ENCODE data around the gene PDGFB. TPM values are rescaled to one million over a fixed set of nuclear protein-coding genes. Genes with fewer than 3 reads are reported as not detected.

Gene PDGFB
- total RNA-seq, 1 experiment from 2014 or later, result 13.1 TPM

DNA sequence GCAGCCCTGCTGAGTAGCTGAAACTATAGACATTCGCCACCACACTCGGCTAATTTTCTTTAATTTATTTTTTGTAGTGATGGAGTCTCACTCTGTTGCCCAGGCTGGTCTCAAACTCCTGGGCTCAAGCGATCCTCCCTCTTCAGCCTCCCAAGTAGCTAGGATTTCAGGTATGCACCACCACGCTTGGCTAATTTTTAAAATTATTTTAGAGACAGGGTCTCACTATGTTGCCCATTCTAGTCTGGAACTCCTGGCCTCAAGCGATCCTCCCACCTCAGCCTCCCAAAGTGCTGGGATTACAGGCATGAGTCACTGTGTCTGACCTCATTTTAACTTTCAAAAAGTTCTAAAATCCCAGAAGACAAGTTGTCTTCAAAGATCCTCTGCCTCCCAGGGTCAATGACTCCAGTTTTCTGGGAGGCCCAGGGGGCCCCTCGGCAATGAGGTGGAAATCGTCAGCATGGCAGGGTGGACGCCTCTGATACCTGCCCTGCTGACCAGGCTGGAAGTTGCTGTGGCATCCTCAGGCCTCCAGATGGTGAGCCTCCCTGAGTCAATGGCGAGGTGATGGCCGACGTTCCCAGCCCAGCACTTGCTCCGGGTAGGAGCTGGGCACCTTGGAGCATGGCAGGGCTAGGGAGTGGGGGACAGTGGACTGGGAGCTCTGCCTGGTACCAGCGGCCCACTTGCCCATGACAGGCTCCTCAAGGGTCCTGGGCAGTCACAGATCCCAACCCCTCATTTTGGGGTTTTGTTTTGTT lies 43.5 kb upstream of the PDGFB start:
- no TSS peak for BruUV-seq (replicated peaks)
- Histone ChIP-seq H3K4me1 (ENCODE audit: control insufficient read depth in 1 of 2, insufficient read depth in 2 of 2, low read length in 2 of 2) (peaks cover 37 to 53% of the 10 kb centered on the region in 2 experiments), H2AFZ (ENCODE audit: low read depth, low read length, poor library complexity, severe bottlenecking) (no peak overlapping the region), H3K4me2 (ENCODE audit: low read length) (no peak overlapping the region), H4K20me1 (ENCODE audit: insufficient read depth) (no peaks in the 10 kb centered on the region), H3K36me3 (ENCODE audit: control insufficient read depth in 1 of 2, insufficient read depth in 2 of 2, low read length in 2 of 2) (no peaks in the 10 kb centered on the region), H3K79me2 (ENCODE audit: insufficient read depth, low read length) (no peaks in the 10 kb centered on the region), H3K9me3 (ENCODE audit: control insufficient read depth in 1 of 2, insufficient read depth in 1 of 2, low read depth in 1 of 2, low read length in 2 of 2) (peaks cover 0 to 11% of the 10 kb centered on the region in 2 experiments; a peak in 1 of 4 replicates), H3K9me2 (ENCODE audit: insufficient read depth) (no peaks in the 10 kb centered on the region), H3K27ac (ENCODE audit: low read depth, low read length) (no peak overlapping the region), H3K4me3 (replicated peaks in 1 of 2; ENCODE audit: low read depth in 1 of 2, low read length in 2 of 2) (no peak overlapping the region), H3K27me3 (ENCODE audit: insufficient read depth, low read length) (no peaks in the 10 kb centered on the region), H3K9ac (ENCODE audit: low read length) (no peak overlapping the region)
- ChIA-PET POLR2A (no interaction called here), RAD21 (ENCODE audit: low non-redundant PET in 1 of 2, low total read pairs in 2 of 2, uncharacterized antibody in 2 of 2, unreplicated experiment in 2 of 2) (interaction anchor here in 1 of 2 experiments (0.7 kb wide), 1 partner anchor 153 kb away, joined by 3 read pairs; no protein-coding TSS in a partner anchor), CTCF (no interaction called here)
- no peak for DNase-seq (ENCODE audit: low read depth, low spot score)
- intact Hi-C loops (cut with micrococcal nuclease), result no loop called here
- ATAC-seq, result no peak
- no peak for TF ChIP-seq SIN3A (IDR thresholded peaks at IDR 0.05; ENCODE audit: low read depth)
- no peak for TF ChIP-seq ZNF274 (IDR thresholded peaks at IDR 0.05; ENCODE audit: low read depth, low read length)
- no peak for TF ChIP-seq FOSL1 (IDR thresholded peaks at IDR 0.05; ENCODE audit: low read depth)
- TF ChIP-seq POLR2AphosphoS5 (IDR thresholded peaks at IDR 0.05; ENCODE audit: low read depth, low read length), result no peak
- no peak for TF ChIP-seq EZH2 (IDR thresholded peaks at IDR 0.05)
- TF ChIP-seq, protein P1, sequence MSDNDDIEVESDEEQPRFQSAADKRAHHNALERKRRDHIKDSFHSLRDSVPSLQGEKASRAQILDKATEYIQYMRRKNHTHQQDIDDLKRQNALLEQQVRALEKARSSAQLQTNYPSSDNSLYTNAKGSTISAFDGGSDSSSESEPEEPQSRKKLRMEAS (IDR thresholded peaks at IDR 0.05), result no peak
- no peak for TF ChIP-seq ZFX (IDR thresholded peaks at IDR 0.05)
- no peak for TF ChIP-seq JUND (IDR thresholded peaks at IDR 0.05)
- no peak for TF ChIP-seq ELF1 (IDR thresholded peaks at IDR 0.05; ENCODE audit: borderline replicate concordance, low read depth)
- TF ChIP-seq TCF7L2 (IDR thresholded peaks at IDR 0.05; ENCODE audit: borderline replicate concordance, extremely low read depth, insufficient read depth, insufficient read length), result no peak
- TF ChIP-seq CBX3 (IDR thresholded peaks at IDR 0.05; ENCODE audit: low read depth), result no peak
- TF ChIP-seq EGR1 (IDR thresholded peaks at IDR 0.05; ENCODE audit: low read depth), result no peak
- TF ChIP-seq YY1 (IDR thresholded peaks at IDR 0.05; ENCODE audit: extremely low read depth, insufficient replicate concordance, low read depth, low read length), result no peak
- TF ChIP-seq SP1 (IDR thresholded peaks at IDR 0.05; ENCODE audit: low read depth), result no peak
- TF ChIP-seq EZH2phosphoT487 (IDR thresholded peaks at IDR 0.05; ENCODE audit: borderline replicate concordance), result no peak

Data from HCT116 (cell line).